Endothelial cell of umbilical vein (primary cell): Measurements from ENCODE around the gene P4HB. TPM values are rescaled to one million over a fixed set of nuclear protein-coding genes. Genes with fewer than 3 reads are reported as not detected.

Experiments used
- BruUV-seq: library from RNA; stranded (reverse); fragments of 400-500 nt; replicated peaks from 2 replicates; lab custom pipeline; 2021; lab: Mats Ljungman, UMichigan
- CTCF ChIA-PET: fragments of 300-600, 350-600 bp; sonication (Branson Sonifier 250); formaldehyde crosslinking; loops from one replicate; lab custom pipeline; 2021; ENCODE audit warnings: antibody characterized with exemption, inconsistent platforms; lab: Charles Lee
- POLR2A ChIA-PET: fragments of 300-600, 350-600 bp; sonication (Branson Sonifier 250); formaldehyde crosslinking; loops from one replicate; lab custom pipeline; 2021; ENCODE audit warnings: antibody characterized with exemption, inconsistent platforms; lab: Charles Lee
- DNase-seq: peaks from one replicate; pipeline ENCODE4 v3.0.0-alpha.2; 2011; ENCODE audit warnings: low read depth, low spot score
- FAIRE-seq: peaks from 2 replicates; lab custom pipeline; 2011; peaks lifted over from hg19 to GRCh38; lab: Jason Lieb, UNC
- H2AFZ ChIP-seq: 2 replicates; pipeline ENCODE4 v1.6.0; 2012; ENCODE audit warnings: low read depth, low read length, control low read depth, inconsistent platforms
- H3K27ac ChIP-seq: 2 replicates; pipeline ENCODE4 v1.5.1; 2011; ENCODE audit warnings: low read depth, mild to moderate bottlenecking, control low read depth, low read length, moderate library complexity; ENCODE audit not compliant: insufficient read depth
- H3K27me3 ChIP-seq, 2 experiments: 2 replicates each; pipeline versions ENCODE4 v1.6.0 to v1.6.1; 2011; ENCODE audit warnings: low read length in 2 of 2, mixed read lengths in 1 of 2; ENCODE audit not compliant: control insufficient read depth in 2 of 2, insufficient read depth in 2 of 2
- H3K36me3 ChIP-seq, 2 experiments: 2 replicates in 1 of 2; 3 replicates in 1 of 2; pipeline ENCODE4 v1.5.1; 2011; ENCODE audit warnings: low read length in 2 of 2, mild to moderate bottlenecking in 1 of 2, moderate library complexity in 1 of 2; ENCODE audit not compliant: control insufficient read depth in 2 of 2, insufficient read depth in 2 of 2; ENCODE audit errors: extremely low read depth in 1 of 2
- H3K4me1 ChIP-seq: 3 replicates; pipeline ENCODE4 v1.5.1; 2011; ENCODE audit warnings: mild to moderate bottlenecking, low read length; ENCODE audit not compliant: control insufficient read depth, insufficient read depth; ENCODE audit errors: extremely low read depth
- H3K4me2 ChIP-seq: 2 replicates; pipeline ENCODE4 v1.6.1; 2011; ENCODE audit warnings: low read length, control low read depth, mixed read lengths; ENCODE audit not compliant: insufficient read depth
- H3K4me3 ChIP-seq, 3 experiments: fragments of 200-600 bp in 1 of 3; sonication (generic), shearing (Covaris generic) in 1 of 3; replicated peaks in 1 of 3; 2 replicates each; pipeline ENCODE4 v1.5.1; 2011 to 2016; ENCODE audit warnings: control low read depth in 3 of 3, low read length in 3 of 3, mild to moderate bottlenecking in 2 of 3, inconsistent platforms in 1 of 3, low read depth in 1 of 3, moderate library complexity in 1 of 3; ENCODE audit not compliant: insufficient read depth in 1 of 3
- H3K79me2 ChIP-seq: 2 replicates; pipeline ENCODE4 v1.6.0; 2012; ENCODE audit warnings: low read length, inconsistent platforms; ENCODE audit not compliant: control insufficient read depth, insufficient read depth
- H3K9ac ChIP-seq: replicated peaks from 2 replicates; pipeline ENCODE3; 2011; ENCODE audit warnings: low read length, control low read depth; ENCODE audit not compliant: insufficient read depth; ENCODE audit errors: extremely low read depth
- H3K9me1 ChIP-seq: replicated peaks from 3 replicates; pipeline ENCODE4 v1.6.0; 2011; ENCODE audit warnings: mild to moderate bottlenecking, low read length; ENCODE audit not compliant: control insufficient read depth, insufficient read depth; ENCODE audit errors: extremely low read depth
- H3K9me3 ChIP-seq: replicated peaks from 2 replicates; pipeline ENCODE4 v1.5.1; 2012; ENCODE audit warnings: low read length, inconsistent platforms; ENCODE audit not compliant: control insufficient read depth, insufficient read depth
- H4K20me1 ChIP-seq: replicated peaks from 2 replicates; pipeline ENCODE3; 2011; ENCODE audit warnings: mild to moderate bottlenecking, low read length; ENCODE audit not compliant: control insufficient read depth, insufficient read depth; ENCODE audit errors: extremely low read depth
- CTCF ChIP-seq, 2 donors: IDR thresholded peaks; 1 replicate in 1 of 2; 2 replicates in 1 of 2; pipeline ENCODE4 v1.5.1; 2011; ENCODE audit warnings: low read length in 2 of 2, mild to moderate bottlenecking in 2 of 2, moderate library complexity in 2 of 2, control low read depth in 1 of 2, inconsistent platforms in 1 of 2, low read depth in 1 of 2; ENCODE audit not compliant: insufficient read depth in 1 of 2; ENCODE audit errors: extremely low read depth in 1 of 2
- EZH2 ChIP-seq: IDR thresholded peaks from 2 replicates; pipeline ENCODE4 v1.6.1; 2012; ENCODE audit warnings: borderline replicate concordance, low read depth, mild to moderate bottlenecking, moderate library complexity, low read length, inconsistent platforms; ENCODE audit not compliant: severe bottlenecking
- FOS ChIP-seq: IDR thresholded peaks from 2 replicates; pipeline ENCODE4 v1.6.1; 2011; ENCODE audit warnings: mild to moderate bottlenecking, low read length, moderate library complexity, borderline replicate concordance; ENCODE audit not compliant: insufficient read depth
- GATA2 ChIP-seq: IDR thresholded peaks from 2 replicates; pipeline ENCODE4 v1.7.0; 2011; ENCODE audit warnings: low read depth, mild to moderate bottlenecking, moderate library complexity, mixed read lengths, low read length; ENCODE audit not compliant: insufficient read length, insufficient read depth
- JUN ChIP-seq: IDR thresholded peaks from 2 replicates; pipeline ENCODE4 v1.6.1; 2011; ENCODE audit warnings: borderline replicate concordance, low read depth; ENCODE audit not compliant: insufficient read length, insufficient read depth
- MAX ChIP-seq: IDR thresholded peaks from 2 replicates; pipeline ENCODE4 v1.6.1; 2011; ENCODE audit not compliant: insufficient read depth, insufficient read length
- MYC ChIP-seq: IDR thresholded peaks from one replicate; pipeline ENCODE4 v1.6.1; 2011; ENCODE audit warnings: mild to moderate bottlenecking, low read depth, low read length
- POLR2A ChIP-seq: IDR thresholded peaks from 2 replicates; pipeline ENCODE4 v1.6.1; 2012; ENCODE audit warnings: low read depth, mild to moderate bottlenecking, control low read depth, low read length
- POLR2AphosphoS5 ChIP-seq: IDR thresholded peaks from 2 replicates; pipeline ENCODE4 v1.6.1; 2012; ENCODE audit warnings: low read depth, mild to moderate bottlenecking, control low read depth, low read length, moderate library complexity; ENCODE audit not compliant: insufficient read depth
- dilution Hi-C: fragments of 300-500 bp; cut with MboI; formaldehyde crosslinking; loops from one replicate; pipeline ENCODE4 v1.15.0; 2019; ENCODE audit warnings: low sequenced_read_pairs; ENCODE audit not compliant: extremely low pct_ligation_motif_present
- intact Hi-C: fragments of 100-400 bp; cut with micrococcal nuclease; formaldehyde crosslinking; loops from one replicate; pipeline ENCODE4 v1.10.0; 2022
- polyA plus RNA-seq, 4 experiments: library from polyadenylated mRNA; depleted of rRNA in 3 of 4; stranded (reverse) in 3 of 4; unstranded in 1 of 4; fragments of >200 nt; gene quantifications; 2 replicates each; pipeline versions ENCODE4 v1.2.1 to v1.2.3, GENCODE V29; 2011 to 2012; ENCODE audit warnings: missing spikeins in 1 of 4
- total RNA-seq: library from RNA; stranded (reverse); gene quantifications from 2 replicates; pipeline ENCODE4 v1.2.3, GENCODE V29; 2021

The P4HB gene
- total and polyA plus RNA-seq, 2 donors (not counting 3 experiments of a cell fraction or from before 2014, with no cell fraction given) = 201 to 988 TPM

DNA sequence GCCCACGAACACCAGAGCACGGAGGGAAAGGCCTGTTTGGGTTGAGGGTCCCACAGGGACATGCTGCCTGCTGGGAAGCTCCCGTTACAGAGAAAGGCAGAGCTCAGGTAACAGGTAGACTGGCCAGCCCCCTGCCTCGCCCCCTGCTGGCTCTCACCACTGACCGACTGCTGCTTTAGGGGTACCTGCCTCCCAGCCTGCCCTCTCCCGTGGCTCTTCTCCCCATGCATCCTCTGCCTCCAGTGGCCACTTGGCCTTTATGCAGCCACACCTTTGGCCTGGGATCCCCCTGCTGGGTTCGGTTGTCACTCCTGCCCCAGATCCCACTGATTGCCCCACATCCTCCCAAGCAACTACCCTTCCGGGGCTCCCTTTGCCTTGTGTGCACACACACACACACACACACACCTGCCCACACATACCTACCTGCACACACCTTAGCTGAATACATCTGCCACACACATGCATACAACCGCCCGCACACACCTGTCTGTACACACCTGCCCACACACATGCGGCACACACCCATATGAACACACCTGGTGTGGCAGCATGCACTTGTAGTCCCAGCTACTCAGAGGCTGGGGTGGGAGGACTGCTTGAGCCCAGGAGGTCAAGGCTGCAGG lies 34.4 kb downstream of the P4HB start:
- no peak for FAIRE-seq
- no peak for TF ChIP-seq MAX
- TF ChIP-seq EZH2 = no peak
- TF ChIP-seq CTCF (IDR thresholded peaks at IDR 0.05; ENCODE audit: extremely low read depth in 1 of 2, insufficient read depth in 1 of 2, low read depth in 1 of 2, low read length in 2 of 2) = no peak
- TF ChIP-seq POLR2A = no peak
- TF ChIP-seq POLR2AphosphoS5 = no peak
- TF ChIP-seq GATA2 = no peak
- no peak for TF ChIP-seq MYC
- TF ChIP-seq JUN = no peak
- no peak for TF ChIP-seq FOS
- H3K36me3 ChIP-seq = peaks cover 0 to 9% of the 10 kb centered on the region in 2 experiments
- no peak overlapping the region for H3K9ac ChIP-seq
- no TSS peak for BruUV-seq
- H4K20me1 ChIP-seq = no peaks in the 10 kb centered on the region
- H3K9me3 ChIP-seq = no peaks in the 10 kb centered on the region
- DNase-seq = no peak
- dilution Hi-C loops (no loop called here), intact Hi-C loops (no loop called here)
- H2AFZ ChIP-seq = no peak overlapping the region
- H3K27ac ChIP-seq = no peak overlapping the region
- POLR2A ChIA-PET = no interaction called here
- no peak overlapping the region for H3K4me3 ChIP-seq
- H3K9me1 ChIP-seq = no peaks in the 10 kb centered on the region
- no peaks in the 10 kb centered on the region for H3K27me3 ChIP-seq
- CTCF ChIA-PET = no interaction called here
- H3K79me2 ChIP-seq = peaks cover 3% of the 10 kb centered on the region
- no peaks in the 10 kb centered on the region for H3K4me1 ChIP-seq
- H3K4me2 ChIP-seq = no peak overlapping the region
